Dendritic cell treated with granulocyte-macrophage colony-stimulating factor and Interleukin-4, amounts not matched to agents 40 ng/mL and 50 ng/mL, for 4 days (primary cell): Measurements from ENCODE around the gene ABI2.
"Not testable (repeated sequence)": the region's sequence is repeated elsewhere in the genome, so short reads cannot be mapped to it uniquely, and the experiment has no call there.

Experiments used
- H3K27ac Mint-ChIP-seq: one replicate; pipeline ENCODE4 v1.8.0; 2022; ENCODE audit warnings: mild to moderate bottlenecking, mixed read lengths
- H3K27me3 Mint-ChIP-seq: one replicate; pipeline ENCODE4 v1.8.0; 2022; ENCODE audit warnings: mild to moderate bottlenecking, mixed read lengths
- H3K36me3 Mint-ChIP-seq: one replicate; pipeline ENCODE4 v1.8.0; 2022; ENCODE audit warnings: low read depth, mixed read lengths
- H3K4me1 Mint-ChIP-seq: one replicate; pipeline ENCODE4 v1.8.0; 2022; ENCODE audit warnings: low read depth, mixed read lengths
- H3K4me3 Mint-ChIP-seq: one replicate; pipeline ENCODE4 v1.8.0; 2022; ENCODE audit warnings: mild to moderate bottlenecking, moderate library complexity, mixed read lengths
- H3K9me3 Mint-ChIP-seq: one replicate; pipeline ENCODE4 v1.8.0; 2022; ENCODE audit warnings: mixed read lengths
- intact Hi-C: fragments of 100-400 bp; cut with micrococcal nuclease; formaldehyde crosslinking; loops from one replicate; pipeline ENCODE4 v1.15.0; 2022

ABI2 gene

GRCh38 chr2:203427061-203427460 lies 98.9 kb downstream of the ABI2 start:
- intact Hi-C loops, result no loop called here
- no peaks in the 10 kb centered on the region for H3K27me3 Mint-ChIP-seq

GRCh38 chr2:203429643-203430042 lies 101.4 kb downstream of the ABI2 start:
- H3K9me3 Mint-ChIP-seq, H3K27ac Mint-ChIP-seq, intact Hi-C loops, H3K27me3 Mint-ChIP-seq, H3K4me1 Mint-ChIP-seq, H3K4me3 Mint-ChIP-seq: not testable (repeated sequence)
- peaks cover 35% of the 10 kb centered on the region for H3K36me3 Mint-ChIP-seq

More at GRCh38 chr2:203427061-203427460, 98.9 kb downstream of the ABI2 start:
- Mint-ChIP-seq H3K27ac (peak overlapping the region; percentile 22), H3K36me3 (peaks cover 34% of the 10 kb centered on the region), H3K4me3 (no peak overlapping the region), H3K4me1 (peaks cover 7% of the 10 kb centered on the region), H3K9me3 (no peaks in the 10 kb centered on the region)

- no peak overlapping the region for H3K4me3 Mint-ChIP-seq
- intact Hi-C loops, result no loop called here
- no peaks in the 10 kb centered on the region for H3K27me3 Mint-ChIP-seq
- no peak overlapping the region for H3K27ac Mint-ChIP-seq
- peaks cover 43% of the 10 kb centered on the region for H3K36me3 Mint-ChIP-seq
- H3K4me1 Mint-ChIP-seq, result peaks cover 7% of the 10 kb centered on the region
- no peaks in the 10 kb centered on the region for H3K9me3 Mint-ChIP-seq
These were observed 103.4 kb downstream of the ABI2 start for GRCh38 chr2:203431391-203432185.

GRCh38 chr2:203432811-203433210 lies 104.6 kb downstream of the ABI2 start:
- Mint-ChIP-seq H3K27me3 (no peaks in the 10 kb centered on the region), H3K27ac (no peak overlapping the region), H3K9me3 (no peaks in the 10 kb centered on the region), H3K4me3 (no peak overlapping the region), H3K36me3 (peaks cover 48% of the 10 kb centered on the region), H3K4me1 (no peaks in the 10 kb centered on the region)
- intact Hi-C loops, result no loop called here

GRCh38 chr2:203436496-203436895 lies 108.3 kb downstream of the ABI2 start:
- Mint-ChIP-seq H3K27ac (no peak overlapping the region), H3K36me3 (peaks cover 59% of the 10 kb centered on the region), H3K4me3 (no peak overlapping the region), H3K9me3 (no peaks in the 10 kb centered on the region), H3K4me1 (no peaks in the 10 kb centered on the region), H3K27me3 (no peaks in the 10 kb centered on the region)
- intact Hi-C loops, result no loop called here

- no peaks in the 10 kb centered on the region for H3K27me3 Mint-ChIP-seq
- H3K4me3 Mint-ChIP-seq, result no peak overlapping the region
- intact Hi-C loops, result no loop called here
- H3K36me3 Mint-ChIP-seq, result peaks cover 69% of the 10 kb centered on the region
- no peak overlapping the region for H3K27ac Mint-ChIP-seq
- no peaks in the 10 kb centered on the region for H3K4me1 Mint-ChIP-seq
- H3K9me3 Mint-ChIP-seq, result no peaks in the 10 kb centered on the region
These were observed 109.3 kb downstream of the ABI2 start for GRCh38 chr2:203437511-203437910.

- Mint-ChIP-seq H3K36me3 (peaks cover 79% of the 10 kb centered on the region), H3K27me3 (no peaks in the 10 kb centered on the region), H3K4me3 (no peak overlapping the region), H3K9me3 (no peaks in the 10 kb centered on the region), H3K4me1 (no peaks in the 10 kb centered on the region), H3K27ac (no peak overlapping the region)
- intact Hi-C loops, result no loop called here
These were observed 110.3 kb downstream of the ABI2 start for GRCh38 chr2:203438528-203438927.

- Mint-ChIP-seq H3K27ac (no peak overlapping the region), H3K4me1 (peaks cover 4% of the 10 kb centered on the region), H3K9me3 (no peaks in the 10 kb centered on the region), H3K27me3 (no peaks in the 10 kb centered on the region), H3K4me3 (no peak overlapping the region), H3K36me3 (peaks cover 92% of the 10 kb centered on the region)
- intact Hi-C loops, result no loop called here
These were observed 112.5 kb downstream of the ABI2 start for GRCh38 chr2:203440671-203441070.

- Mint-ChIP-seq H3K36me3 (peaks cover 95% of the 10 kb centered on the region), H3K27me3 (no peaks in the 10 kb centered on the region), H3K4me1 (peaks cover 12% of the 10 kb centered on the region), H3K9me3 (no peaks in the 10 kb centered on the region), H3K27ac (no peak overlapping the region), H3K4me3 (no peak overlapping the region)
- intact Hi-C loops, result no loop called here
These were observed 113.3 kb downstream of the ABI2 start for GRCh38 chr2:203441463-203441862.

- H3K27ac Mint-ChIP-seq, result no peak overlapping the region
- no peaks in the 10 kb centered on the region for H3K27me3 Mint-ChIP-seq
- no peak overlapping the region for H3K4me3 Mint-ChIP-seq
- intact Hi-C loops, result no loop called here
- peaks cover 16% of the 10 kb centered on the region for H3K4me1 Mint-ChIP-seq
- H3K36me3 Mint-ChIP-seq, result peaks cover 94% of the 10 kb centered on the region
- no peaks in the 10 kb centered on the region for H3K9me3 Mint-ChIP-seq
These were observed 114.3 kb downstream of the ABI2 start for GRCh38 chr2:203442463-203442862.

GRCh38 chr2:203444738-203445137 lies 116.5 kb downstream of the ABI2 start:
- Mint-ChIP-seq H3K36me3 (peaks cover 93% of the 10 kb centered on the region), H3K27ac (no peak overlapping the region), H3K27me3 (no peaks in the 10 kb centered on the region), H3K9me3 (no peaks in the 10 kb centered on the region), H3K4me1 (peaks cover 16% of the 10 kb centered on the region), H3K4me3 (no peak overlapping the region)
- intact Hi-C loops, result no loop called here

GRCh38 chr2:203446071-203446481 lies 117.9 kb downstream of the ABI2 start:
- intact Hi-C loops, result no loop called here
- no peak overlapping the region for H3K4me3 Mint-ChIP-seq
- peaks cover 92% of the 10 kb centered on the region for H3K36me3 Mint-ChIP-seq
- H3K27ac Mint-ChIP-seq, result no peak overlapping the region
- peaks cover 16% of the 10 kb centered on the region for H3K4me1 Mint-ChIP-seq
- no peaks in the 10 kb centered on the region for H3K27me3 Mint-ChIP-seq
- H3K9me3 Mint-ChIP-seq, result no peaks in the 10 kb centered on the region

- Mint-ChIP-seq H3K27me3 (no peaks in the 10 kb centered on the region), H3K4me3 (no peak overlapping the region)
- intact Hi-C loops, result no loop called here
These were observed 118.6 kb downstream of the ABI2 start for GRCh38 chr2:203446780-203447179.

GRCh38 chr2:203450561-203450960 lies 122.4 kb downstream of the ABI2 start:
- no peak overlapping the region for H3K4me3 Mint-ChIP-seq
- H3K27me3 Mint-ChIP-seq, result no peaks in the 10 kb centered on the region
- no peak overlapping the region for H3K27ac Mint-ChIP-seq
- H3K4me1 Mint-ChIP-seq, result peaks cover 19% of the 10 kb centered on the region
- no peaks in the 10 kb centered on the region for H3K9me3 Mint-ChIP-seq
- intact Hi-C loops, result no loop called here
- H3K36me3 Mint-ChIP-seq, result peaks cover 92% of the 10 kb centered on the region

More at GRCh38 chr2:203446780-203447179, 118.6 kb downstream of the ABI2 start:
- Mint-ChIP-seq H3K36me3 (peaks cover 92% of the 10 kb centered on the region), H3K4me1 (peaks cover 21% of the 10 kb centered on the region), H3K27ac (no peak overlapping the region), H3K9me3 (no peaks in the 10 kb centered on the region)

GRCh38 chr2:203451011-203451410 lies 122.8 kb downstream of the ABI2 start:
- H3K36me3 Mint-ChIP-seq, result peaks cover 92% of the 10 kb centered on the region
- H3K9me3 Mint-ChIP-seq, result no peaks in the 10 kb centered on the region
- no peak overlapping the region for H3K27ac Mint-ChIP-seq
- no peak overlapping the region for H3K4me3 Mint-ChIP-seq
- no peaks in the 10 kb centered on the region for H3K27me3 Mint-ChIP-seq
- intact Hi-C loops, result no loop called here
- peaks cover 14% of the 10 kb centered on the region for H3K4me1 Mint-ChIP-seq
